KBM-7 (cell line): ENCODE results near the gene POLR2F.

Source experiments
- DNase-seq: peaks from one replicate; pipeline ENCODE4 v3.0.0-alpha.2; 2015
- in situ Hi-C: fragments of 300-500 bp; cut with MboI; formaldehyde crosslinking; loops from 2 replicates; pipeline ENCODE4 v1.14.3; 2020; ENCODE audit warnings: low sequenced_read_pairs, low pct_unique_long_range_greater_than_20kb, mixed read lengths

POLR2F gene

GRCh38 chr22:37953437-37954179 is at the start of gene POLR2F, which contains the start of gene C22orf23:
Gene POLR2F (plus strand): TSS chr22:37953699. CDS start chr22:37953788, 89 bp downstream.
Gene C22orf23 (minus strand): TSS chr22:37953601. CDS start chr22:37953149, 452 bp downstream.
- DNase-seq: peak; percentile 94
- in situ Hi-C loops: no loop called here

- DNase-seq: peak; percentile 31
- in situ Hi-C loops: no loop called here
Observed at GRCh38 chr22:37904572-37905533, 48.6 kb upstream of the POLR2F start.

GRCh38 chr22:37905534-37906363 is 47.8 kb upstream of the POLR2F start, which contains the start of gene MICALL1:
Gene MICALL1 (plus strand): TSS chr22:37906297. CDS start chr22:37906423, 126 bp downstream.
- peak; percentile 68 for DNase-seq
- in situ Hi-C loops: no loop called here

- in situ Hi-C loops: no loop called here
- DNase-seq: no peak
Observed at GRCh38 chr22:37906364-37907008, 47.0 kb upstream of the POLR2F start.

GRCh38 chr22:37907036-37907954 is 46.2 kb upstream of the POLR2F start:
- DNase-seq: no peak
- in situ Hi-C loops: no loop called here

- in situ Hi-C loops: no loop called here
Observed at GRCh38 chr22:37909766-37910165, 43.7 kb upstream of the POLR2F start.

GRCh38 chr22:37910890-37911672 is 42.4 kb upstream of the POLR2F start:
- in situ Hi-C loops: no loop called here
- no peak for DNase-seq

More at GRCh38 chr22:37909766-37910165, 43.7 kb upstream of the POLR2F start:
- DNase-seq: no peak

GRCh38 chr22:37911697-37912096 is 41.8 kb upstream of the POLR2F start:
- DNase-seq: no peak
- in situ Hi-C loops: no loop called here

- no peak for DNase-seq
- in situ Hi-C loops: no loop called here
Observed at GRCh38 chr22:37912171-37912570, 41.3 kb upstream of the POLR2F start.

GRCh38 chr22:37913233-37913721 is 40.2 kb upstream of the POLR2F start:
- no peak for DNase-seq
- in situ Hi-C loops: no loop called here

- no peak for DNase-seq
- in situ Hi-C loops: no loop called here
Observed at GRCh38 chr22:37916311-37916710, 37.2 kb upstream of the POLR2F start.

- in situ Hi-C loops: no loop called here
- DNase-seq: no peak
Observed at GRCh38 chr22:37917874-37918548, 35.5 kb upstream of the POLR2F start.

GRCh38 chr22:37918580-37919270 is 34.8 kb upstream of the POLR2F start:
- DNase-seq: no peak
- in situ Hi-C loops: no loop called here

GRCh38 chr22:37920126-37920525 is 33.4 kb upstream of the POLR2F start:
- peak; percentile 29 for DNase-seq
- in situ Hi-C loops: no loop called here

GRCh38 chr22:37922191-37922590 is 31.3 kb upstream of the POLR2F start:
- DNase-seq: no peak
- in situ Hi-C loops: no loop called here

GRCh38 chr22:37923927-37924326 is 29.6 kb upstream of the POLR2F start:
- in situ Hi-C loops: no loop called here
- DNase-seq: no peak
